ENCODE measurements around the gene CMIP.

The CMIP gene

DNA sequence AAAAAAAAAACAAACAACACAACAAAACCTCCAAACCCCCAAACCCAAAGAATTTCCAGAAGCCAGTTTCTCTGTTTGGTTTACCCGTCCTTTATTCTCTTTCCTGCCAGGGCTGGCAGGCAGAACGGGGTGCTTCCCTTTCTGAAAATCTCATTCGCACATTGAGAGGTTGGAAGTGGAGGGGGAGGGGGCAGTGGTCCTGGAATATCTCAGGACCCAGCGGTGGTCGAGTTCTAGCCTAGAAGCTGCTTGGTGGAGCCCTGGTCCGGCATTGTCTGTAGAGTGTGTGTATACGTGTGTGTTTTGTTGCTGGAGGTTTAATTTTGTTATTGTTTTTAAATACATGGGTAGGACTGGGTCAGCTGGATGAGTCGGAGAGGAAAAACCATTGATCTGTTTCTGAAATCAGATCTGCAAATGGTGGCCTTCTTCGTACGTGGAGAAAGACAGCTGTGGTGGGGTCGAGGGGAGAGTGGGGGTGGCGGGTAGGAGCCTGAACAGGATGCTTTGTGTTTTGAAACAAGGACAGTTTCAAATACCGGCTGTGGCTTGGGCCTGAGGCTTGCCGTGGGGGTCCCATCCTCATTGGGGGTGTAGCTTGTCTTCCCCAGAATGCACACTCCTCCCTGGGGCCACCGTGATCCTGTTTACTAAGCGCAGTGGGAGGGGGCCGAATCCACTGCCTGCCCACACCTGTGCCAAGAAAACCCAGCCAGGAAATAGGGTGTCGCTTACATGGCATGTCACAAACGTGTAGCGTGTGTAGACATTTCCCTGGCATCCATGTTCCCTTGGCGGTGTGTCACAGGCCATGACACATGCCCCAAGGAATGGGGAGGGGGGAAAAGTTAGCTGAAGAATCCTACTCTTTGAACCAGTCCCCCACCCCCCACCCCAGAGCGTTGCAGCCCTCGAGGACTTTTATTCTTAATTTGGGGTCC is 1.6 kb downstream of the CMIP start:
- no peaks in the 10 kb centered on the region for H3K27me3 Mint-ChIP-seq
- ATAC-seq (replicated peaks), result no peak
- peak overlapping the region; percentile 95 to 97 for H3K27ac Mint-ChIP-seq
- H3K4me3 Mint-ChIP-seq, result peak overlapping the region; percentile 95 to 98
- H3K4me1 Mint-ChIP-seq (ENCODE audit: low read depth in 2 of 2), result peaks cover 53 to 62% of the 10 kb centered on the region in 2 donors
- H3K9me3 Mint-ChIP-seq, result no peaks in the 10 kb centered on the region
- H3K36me3 Mint-ChIP-seq (ENCODE audit: insufficient read depth), result peaks cover 34% of the 10 kb centered on the region
- peak in 1 of 3 experiments; percentile 17 for DNase-seq

DNA sequence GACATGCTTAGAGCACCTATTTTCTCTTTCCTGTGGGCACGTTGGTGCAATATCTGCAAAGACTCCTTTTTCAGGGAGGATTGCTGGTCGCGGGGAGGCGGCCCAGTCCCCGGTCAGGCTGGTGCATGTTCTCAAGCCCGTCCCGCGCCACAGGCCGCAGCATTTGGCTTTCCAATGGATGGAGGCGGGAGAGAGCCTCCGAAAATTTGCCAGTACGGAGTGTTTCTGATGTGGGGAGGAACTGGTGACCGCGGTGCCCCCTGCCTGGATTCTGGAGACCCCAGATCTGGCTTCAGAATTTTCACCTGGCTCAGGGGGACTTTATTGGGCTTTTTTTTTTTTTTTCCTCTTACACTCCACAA is 2.3 kb downstream of the CMIP start:
- no peaks in the 10 kb centered on the region for H3K27me3 Mint-ChIP-seq
- H3K4me1 Mint-ChIP-seq (ENCODE audit: low read depth in 2 of 2), result peaks cover 59 to 69% of the 10 kb centered on the region in 2 donors
- DNase-seq (no peak), ATAC-seq (replicated peaks) (no peak)
- peak overlapping the region; percentile 95 to 97 for H3K27ac Mint-ChIP-seq
- H3K4me3 Mint-ChIP-seq, result peak overlapping the region; percentile 95 to 98
- peaks cover 36% of the 10 kb centered on the region for H3K36me3 Mint-ChIP-seq (ENCODE audit: insufficient read depth)
- H3K9me3 Mint-ChIP-seq, result no peaks in the 10 kb centered on the region

DNA sequence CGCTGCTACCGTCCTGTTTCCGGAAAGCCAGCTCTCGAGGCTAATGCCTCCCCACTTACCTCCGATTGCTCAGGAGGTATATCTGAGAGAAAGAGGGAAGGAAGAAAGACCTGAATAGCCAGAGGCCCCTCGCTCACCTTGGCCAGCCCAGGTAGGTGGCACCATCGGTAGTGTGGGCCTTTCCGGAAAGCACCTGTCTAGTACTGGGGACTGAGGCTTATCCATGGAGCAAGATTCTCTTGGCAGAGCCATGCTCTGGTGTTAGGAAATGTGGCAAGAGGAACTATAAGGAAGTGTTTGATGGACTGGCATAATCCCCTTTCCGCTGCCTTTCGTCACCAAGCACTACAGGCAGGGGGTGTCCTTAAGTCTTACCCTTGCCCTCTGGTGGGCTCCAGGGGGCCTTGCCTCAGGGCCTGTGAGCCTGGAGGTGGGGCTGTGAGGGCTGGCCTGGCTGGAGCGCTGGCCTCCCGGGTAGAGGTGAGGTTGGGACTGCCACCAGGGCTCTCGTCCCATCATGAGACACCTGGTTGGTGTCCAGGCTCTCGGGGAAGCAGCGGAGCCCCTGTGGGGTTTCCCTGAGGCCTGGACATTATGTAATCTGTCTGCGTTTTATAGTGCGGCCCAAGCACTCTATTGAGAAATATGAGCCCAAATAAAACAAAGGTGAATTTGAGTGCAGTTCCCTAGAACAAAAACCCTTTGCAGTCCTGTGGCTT is 2.9 kb downstream of the CMIP start:
- Mint-ChIP-seq H3K4me1 (ENCODE audit: low read depth in 2 of 2) (peaks cover 62 to 72% of the 10 kb centered on the region in 2 donors), H3K27me3 (no peaks in the 10 kb centered on the region), H3K36me3 (ENCODE audit: insufficient read depth) (peaks cover 40% of the 10 kb centered on the region), H3K4me3 (peak overlapping the region; percentile 95 to 98), H3K9me3 (no peaks in the 10 kb centered on the region), H3K27ac (peak overlapping the region; percentile 95 to 97)
- no peak for DNase-seq
- ATAC-seq (replicated peaks), result no peak

DNA sequence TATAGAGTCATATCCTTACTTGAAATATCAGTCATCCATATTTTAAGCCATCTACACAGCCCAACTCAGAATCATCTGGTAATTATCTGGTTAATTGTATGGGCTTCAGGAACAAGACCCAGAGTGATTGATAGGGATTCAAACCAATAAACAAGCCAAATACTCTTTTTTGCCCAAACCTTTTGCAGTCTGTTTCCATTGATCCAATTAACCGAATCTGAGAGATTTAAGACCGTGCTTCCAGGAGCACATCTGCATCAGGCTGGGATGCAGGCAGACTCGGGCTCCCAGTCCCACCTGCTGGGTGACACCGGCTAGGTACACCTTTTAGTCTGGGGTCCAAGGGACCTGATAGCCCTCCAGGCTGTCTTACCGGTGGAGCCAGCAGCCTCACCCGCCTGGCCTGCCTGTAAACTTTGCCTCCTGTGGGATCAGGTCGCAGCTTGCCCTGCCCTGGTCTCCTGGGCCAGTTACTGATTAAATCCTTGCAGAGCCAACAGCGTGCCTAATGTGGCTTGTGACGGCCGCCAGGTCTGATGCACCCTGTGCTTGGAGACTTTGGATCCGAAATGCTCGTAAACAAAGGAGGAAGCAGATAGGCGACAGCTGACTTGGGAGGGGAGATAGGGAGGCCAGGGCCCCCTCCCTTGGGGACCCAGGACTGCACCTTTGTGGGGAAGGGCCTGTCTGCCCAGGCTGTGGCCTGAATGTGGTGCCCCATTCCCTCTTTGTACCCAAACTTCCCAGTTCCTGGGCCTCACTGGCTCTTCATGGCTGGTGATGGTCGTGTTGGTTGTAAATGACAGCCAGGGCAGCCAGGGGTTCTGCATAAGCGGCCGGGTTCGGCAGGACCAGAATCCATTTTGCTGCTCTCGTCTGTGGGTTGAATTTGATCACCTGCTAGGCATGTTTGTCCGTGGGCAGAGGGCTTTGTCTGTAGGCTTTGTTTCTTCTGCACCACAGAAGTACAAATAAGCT is 3.8 kb downstream of the CMIP start:
- H3K9me3 Mint-ChIP-seq, result no peaks in the 10 kb centered on the region
- peaks cover 59 to 70% of the 10 kb centered on the region in 2 donors for H3K4me1 Mint-ChIP-seq (ENCODE audit: low read depth in 2 of 2)
- H3K27me3 Mint-ChIP-seq, result no peaks in the 10 kb centered on the region
- H3K36me3 Mint-ChIP-seq (ENCODE audit: insufficient read depth), result peaks cover 38% of the 10 kb centered on the region
- ATAC-seq (replicated peaks) (no peak), DNase-seq (no peak)
- peak overlapping the region; percentile 19 to 97 for H3K27ac Mint-ChIP-seq
- H3K4me3 Mint-ChIP-seq, result peak overlapping the region; percentile 27 to 36

DNA sequence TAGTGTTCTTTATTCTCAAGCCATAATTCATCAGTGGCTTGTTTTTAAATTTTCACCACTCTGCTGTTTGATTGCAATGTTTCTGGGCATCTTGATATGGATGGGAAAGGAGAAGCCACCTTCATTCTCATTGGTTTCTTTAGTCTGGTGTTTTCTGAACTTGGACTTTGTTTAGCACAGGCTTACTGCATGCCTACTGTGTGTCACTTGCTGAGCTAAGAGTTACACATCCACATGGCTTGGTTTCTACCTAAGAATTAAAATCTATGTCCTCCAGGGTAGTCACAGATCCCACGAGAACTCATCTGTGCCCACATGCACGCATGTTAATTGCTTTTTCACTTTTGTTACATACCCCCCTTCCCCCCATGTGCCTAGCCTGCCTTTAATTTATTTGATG is 4.6 kb downstream of the CMIP start:
- Mint-ChIP-seq H3K27ac (peak overlapping the region in 1 of 2 donors; percentile 65), H3K27me3 (no peaks in the 10 kb centered on the region), H3K4me1 (ENCODE audit: low read depth in 2 of 2) (peaks cover 62 to 72% of the 10 kb centered on the region in 2 donors), H3K4me3 (peak overlapping the region; percentile 17 to 23), H3K9me3 (no peaks in the 10 kb centered on the region), H3K36me3 (ENCODE audit: insufficient read depth) (peaks cover 37% of the 10 kb centered on the region)
- ATAC-seq (replicated peaks) (no peak), DNase-seq (no peak)

DNA sequence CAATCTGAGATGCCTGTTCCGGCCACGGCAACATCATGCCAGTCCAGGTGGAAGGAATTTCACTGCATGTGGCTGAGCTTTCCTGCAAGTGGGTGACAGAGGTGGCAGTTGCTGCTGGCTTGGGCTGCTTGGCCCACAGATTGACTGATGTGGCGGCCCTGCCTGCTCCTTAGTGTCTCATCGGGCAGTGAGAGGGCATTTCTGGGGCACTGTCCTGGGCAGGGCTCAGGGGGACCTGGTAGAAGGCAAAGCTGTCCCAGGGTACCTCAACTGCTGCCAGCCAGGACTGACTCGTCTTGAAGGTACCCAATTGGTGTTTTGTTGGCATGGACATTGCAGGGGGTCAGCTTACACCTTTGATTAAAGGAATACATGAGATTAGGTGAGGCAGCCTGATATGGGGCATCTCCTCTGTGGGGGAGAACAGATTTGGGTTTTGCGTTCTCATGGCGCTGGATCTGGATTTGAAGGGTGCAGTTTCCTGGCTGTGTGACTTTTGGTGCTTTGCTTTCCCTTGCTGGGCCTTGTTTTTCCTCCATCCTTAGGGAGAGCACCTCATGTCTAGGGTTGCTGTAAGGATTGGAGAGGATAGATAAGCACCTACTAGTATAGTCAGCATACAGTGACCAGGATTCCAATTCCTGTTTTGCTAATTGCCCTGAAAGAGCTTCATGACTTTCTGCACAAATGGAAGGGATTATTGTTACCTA is 5.4 kb downstream of the CMIP start:
- Mint-ChIP-seq H3K27me3 (no peaks in the 10 kb centered on the region), H3K9me3 (no peaks in the 10 kb centered on the region), H3K4me3 (no peak overlapping the region), H3K4me1 (ENCODE audit: low read depth in 2 of 2) (peaks cover 70 to 79% of the 10 kb centered on the region in 2 donors), H3K36me3 (ENCODE audit: insufficient read depth) (peaks cover 39% of the 10 kb centered on the region), H3K27ac (peak overlapping the region in 1 of 2 donors; percentile 65)
- ATAC-seq (replicated peaks) (no peak), DNase-seq (no peak)

DNA sequence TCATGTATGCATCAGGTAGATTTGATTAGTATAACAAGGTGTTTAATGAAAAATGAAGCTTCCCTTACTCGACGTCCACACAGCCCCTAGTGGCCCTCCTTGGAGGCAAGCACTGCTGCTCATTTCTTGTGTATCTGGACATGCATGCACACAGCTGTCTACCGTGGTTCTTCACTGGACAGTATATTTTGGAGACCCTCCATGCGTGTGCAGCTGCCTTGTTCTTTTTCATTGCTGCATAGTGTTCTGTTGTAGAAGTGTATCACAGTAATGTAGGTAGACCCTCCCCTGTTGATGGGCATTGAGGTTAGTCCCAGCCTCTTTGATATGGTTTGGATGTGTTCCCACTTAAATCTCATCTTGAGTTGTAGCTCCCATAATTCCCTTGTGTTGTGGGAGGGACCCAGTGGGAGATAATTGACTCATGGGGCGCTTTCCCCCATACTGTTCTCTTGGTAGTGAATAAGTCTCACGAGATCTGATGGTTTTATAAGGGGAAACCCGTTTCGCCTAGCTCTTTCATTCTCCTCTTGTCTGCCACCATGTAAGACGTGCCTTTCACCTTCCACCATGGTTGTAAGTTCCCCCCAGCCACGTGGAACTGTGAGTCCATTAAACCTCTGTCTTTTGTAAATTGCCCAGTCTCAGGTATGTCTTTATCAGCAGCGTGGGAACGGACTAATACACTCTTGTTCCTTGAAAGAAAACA is 6.3 kb downstream of the CMIP start:
- no peak for DNase-seq
- H3K4me3 Mint-ChIP-seq, result peak overlapping the region in 1 of 2 donors; percentile 23
- no peaks in the 10 kb centered on the region for H3K9me3 Mint-ChIP-seq
- ATAC-seq (replicated peaks), result no peak
- H3K4me1 Mint-ChIP-seq (ENCODE audit: low read depth in 2 of 2), result peaks cover 74 to 81% of the 10 kb centered on the region in 2 donors
- H3K27me3 Mint-ChIP-seq, result no peaks in the 10 kb centered on the region
- H3K36me3 Mint-ChIP-seq (ENCODE audit: insufficient read depth), result peaks cover 31% of the 10 kb centered on the region
- peak overlapping the region; percentile 84 to 87 for H3K27ac Mint-ChIP-seq

DNA sequence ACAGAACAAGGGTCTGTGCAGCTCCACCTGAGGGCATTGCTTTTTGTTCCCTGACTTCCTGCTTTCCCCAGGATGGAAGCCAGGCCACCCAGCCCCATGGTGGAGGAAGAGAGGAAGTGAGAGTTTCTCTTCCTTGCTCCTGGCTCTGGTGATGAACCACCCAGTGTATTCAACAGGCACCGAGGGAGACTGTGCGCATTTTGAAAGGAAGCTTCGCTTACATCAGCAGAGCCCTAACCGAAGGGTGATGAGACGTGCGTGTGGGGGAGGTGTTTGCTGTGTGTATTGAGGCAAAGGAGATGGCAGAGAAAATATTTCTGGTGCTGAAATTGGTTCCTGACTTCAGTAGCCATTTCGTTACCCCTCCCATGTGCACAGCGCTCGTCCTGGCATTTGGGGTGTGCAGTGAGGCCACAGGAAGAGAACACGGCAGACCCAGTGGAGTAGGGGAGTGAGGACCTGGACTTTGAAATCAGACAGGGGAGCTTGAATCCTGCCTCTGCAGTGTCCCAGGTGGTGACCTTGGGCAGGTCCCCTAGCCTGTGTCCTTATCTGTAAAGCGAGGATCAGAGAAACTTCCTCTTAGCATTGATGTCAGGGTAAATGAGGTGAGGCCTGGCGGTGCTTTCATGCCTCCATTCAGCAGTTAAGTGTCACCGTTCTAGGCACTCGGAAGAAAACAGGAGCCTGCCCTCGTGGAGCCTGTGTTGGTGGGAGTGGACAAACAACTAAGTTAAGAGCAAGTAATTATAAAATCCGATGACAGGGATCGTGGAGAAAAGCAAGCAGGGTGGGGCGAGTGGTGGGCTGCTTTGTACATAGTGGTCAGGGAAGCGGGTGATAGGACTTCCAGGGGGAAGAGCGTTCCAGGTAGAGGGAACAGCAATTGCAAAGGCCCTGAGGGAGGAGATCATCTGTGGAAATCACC is 7.4 kb downstream of the CMIP start:
- peak overlapping the region; percentile 23 to 64 for H3K4me3 Mint-ChIP-seq
- ATAC-seq (replicated peaks), result peak; percentile 66
- H3K36me3 Mint-ChIP-seq (ENCODE audit: insufficient read depth), result peaks cover 30% of the 10 kb centered on the region
- H3K9me3 Mint-ChIP-seq, result no peaks in the 10 kb centered on the region
- peaks cover 65 to 77% of the 10 kb centered on the region in 2 donors for H3K4me1 Mint-ChIP-seq (ENCODE audit: low read depth in 2 of 2)
- H3K27me3 Mint-ChIP-seq, result no peaks in the 10 kb centered on the region
- peak overlapping the region; percentile 84 to 87 for H3K27ac Mint-ChIP-seq
- DNase-seq, result no peak

DNA sequence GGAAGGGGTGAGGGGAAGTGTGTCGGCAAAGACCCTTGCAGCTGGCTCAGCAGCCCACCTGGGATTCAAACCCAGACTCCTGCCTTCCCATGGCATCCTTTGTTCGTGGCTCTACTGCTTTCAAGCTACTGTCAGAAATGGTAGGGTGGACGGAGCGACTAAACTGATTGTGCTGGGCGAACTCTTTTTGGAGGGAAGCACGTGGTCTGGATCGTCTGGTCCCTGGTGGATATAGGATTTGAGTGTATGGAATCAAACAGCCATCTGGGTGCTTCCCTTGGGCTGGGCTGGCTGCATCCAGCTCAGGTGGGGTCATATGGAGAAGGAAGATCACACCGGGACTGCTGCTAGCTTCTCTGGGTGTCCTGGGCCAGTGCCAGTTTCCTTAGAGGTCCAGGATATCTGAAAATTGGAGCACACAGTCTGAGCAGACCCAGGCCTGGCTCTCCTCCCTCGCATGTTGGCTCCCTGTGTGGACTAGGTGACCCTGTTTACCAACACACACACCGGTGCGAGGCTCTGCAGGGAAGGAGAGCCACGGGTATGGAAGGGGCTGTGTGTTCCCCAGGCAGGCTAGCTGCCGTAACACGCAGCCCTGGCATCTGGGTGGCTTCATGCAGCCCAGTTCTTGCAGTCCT is 8.6 kb downstream of the CMIP start:
- no peak for ATAC-seq (replicated peaks)
- Mint-ChIP-seq H3K27me3 (no peaks in the 10 kb centered on the region), H3K27ac (peak overlapping the region; percentile 41 to 87), H3K4me1 (ENCODE audit: low read depth in 2 of 2) (peaks cover 69 to 77% of the 10 kb centered on the region in 2 donors), H3K9me3 (no peaks in the 10 kb centered on the region), H3K36me3 (ENCODE audit: insufficient read depth) (peaks cover 35% of the 10 kb centered on the region), H3K4me3 (peak overlapping the region in 1 of 2 donors; percentile 64)
- DNase-seq, result no peak

DNA sequence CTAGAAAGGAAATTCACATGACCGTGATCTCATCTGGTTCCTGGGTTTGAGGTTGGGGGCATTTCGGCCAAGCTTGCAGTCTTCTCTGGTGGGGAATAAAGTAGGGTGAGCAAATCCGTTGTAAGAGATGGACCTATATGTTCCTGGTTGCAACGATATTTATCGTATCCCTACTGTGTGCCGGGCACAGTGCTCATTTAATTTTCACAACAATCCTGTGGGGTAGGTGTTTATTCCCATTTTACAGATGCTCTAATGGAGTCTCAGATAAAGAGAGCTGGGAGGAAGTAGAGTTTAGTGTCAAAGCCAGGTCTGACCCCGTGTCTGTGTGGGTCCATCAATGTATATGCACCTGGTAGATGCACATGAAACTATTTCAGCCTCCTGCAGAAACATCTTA is 9.4 kb downstream of the CMIP start:
- H3K4me1 Mint-ChIP-seq (ENCODE audit: low read depth in 2 of 2), result peaks cover 68 to 75% of the 10 kb centered on the region in 2 donors
- DNase-seq (no peak), ATAC-seq (replicated peaks) (no peak)
- H3K36me3 Mint-ChIP-seq (ENCODE audit: insufficient read depth), result peaks cover 42% of the 10 kb centered on the region
- no peaks in the 10 kb centered on the region for H3K9me3 Mint-ChIP-seq
- H3K4me3 Mint-ChIP-seq, result no peak overlapping the region
- H3K27me3 Mint-ChIP-seq, result no peaks in the 10 kb centered on the region
- peak overlapping the region in 1 of 2 donors; percentile 59 for H3K27ac Mint-ChIP-seq

DNA sequence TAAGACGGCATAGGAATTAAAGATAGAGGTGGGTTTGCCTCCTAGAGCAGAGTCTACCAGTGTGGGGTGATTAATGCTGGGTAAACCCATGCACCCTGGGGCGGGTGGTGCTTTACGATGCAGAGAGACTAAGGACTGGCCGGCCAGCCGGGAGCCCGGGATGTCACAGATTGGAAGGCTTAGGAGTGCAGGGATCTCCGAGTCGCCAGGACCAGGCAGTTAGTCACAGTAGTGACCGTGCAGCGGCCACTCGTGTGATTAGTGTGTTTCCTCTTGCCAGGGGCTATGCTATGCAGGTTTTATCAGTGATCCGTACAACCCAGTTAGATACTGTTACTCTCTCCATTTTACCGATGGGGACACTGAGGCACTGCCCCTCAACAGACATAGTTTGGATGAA is 10.4 kb downstream of the CMIP start:
- Mint-ChIP-seq H3K4me1 (ENCODE audit: low read depth in 2 of 2) (peaks cover 65 to 67% of the 10 kb centered on the region in 2 donors), H3K9me3 (no peaks in the 10 kb centered on the region), H3K4me3 (no peak overlapping the region), H3K27me3 (no peaks in the 10 kb centered on the region), H3K27ac (peak overlapping the region in 1 of 2 donors; percentile 79), H3K36me3 (ENCODE audit: insufficient read depth) (peaks cover 52% of the 10 kb centered on the region)
- DNase-seq (no peak), ATAC-seq (replicated peaks) (no peak)

All from effector memory CD8-positive, alpha-beta T cell (primary cell).